HEK293 (cell line): Measurements from ENCODE around the gene ISCU.

Experiments used
- EGR2 ChIP-seq: fragments of 450-650 bp; formaldehyde crosslinking; IDR thresholded peaks from 2 replicates; pipeline ENCODE4 v1.5.1; 2016; ENCODE audit warnings: low read depth, missing biosample characterization, missing genetic modification characterization
- PRDM4 ChIP-seq: fragments of 450-650 bp; formaldehyde crosslinking; IDR thresholded peaks from 2 replicates; pipeline ENCODE4 v1.5.1; 2017; ENCODE audit warnings: missing biosample characterization, missing genetic modification characterization
- ZNF18 ChIP-seq: fragments of 450-650 bp; formaldehyde crosslinking; IDR thresholded peaks from 2 replicates; pipeline ENCODE4 v1.5.1; 2016; ENCODE audit warnings: missing biosample characterization, missing genetic modification characterization
- ZNF274 ChIP-seq, 2 experiments: fragments of 200-500 bp in 1 of 2; fragments of 450-650 bp in 1 of 2; sonication (Bioruptor generic) in 1 of 2; formaldehyde crosslinking in 1 of 2; IDR thresholded peaks; 2 replicates each; pipeline versions ENCODE4 v1.5.1 to v1.6.1; 2014 to 2016; ENCODE audit warnings: borderline replicate concordance in 1 of 2, inconsistent platforms in 1 of 2, low read length in 1 of 2, missing biosample characterization in 1 of 2, missing genetic modification characterization in 1 of 2
- ZNF416 ChIP-seq: fragments of 450-650 bp; formaldehyde crosslinking; IDR thresholded peaks from 2 replicates; pipeline ENCODE4 v1.5.1; 2016; ENCODE audit warnings: missing biosample characterization, missing genetic modification characterization

- TF ChIP-seq PRDM4 (no peak), EGR2 (tag by site-specific recombination) (no peak), ZNF416 (no peak), ZNF18 (tag by site-specific recombination) (no peak), ZNF274 (IDR thresholded peaks at IDR 0.05; ENCODE audit: low read length) (no peak), ZNF274 (tag by site-specific recombination; IDR thresholded peaks at IDR 0.05; ENCODE audit: borderline replicate concordance) (no peak)
Measured at GRCh38 chr12:108572166-108572790, 9.9 kb downstream of the ISCU start.
